Measurements from ENCODE around the gene SERINC2.
"Not testable (repeated sequence)": the region's sequence is repeated elsewhere in the genome, so short reads cannot be mapped to it uniquely, and the experiment has no call there.

SERINC2 gene

GRCh38 chr1:31383967-31384366 is 29.0 kb upstream of the SERINC2 start:
- no peak for DNase-seq (ENCODE audit: low read depth in 2 of 2)

- DNase-seq (ENCODE audit: low read depth in 2 of 2): not testable (repeated sequence)
Measured at GRCh38 chr1:31386576-31387243, 26.3 kb upstream of the SERINC2 start.

GRCh38 chr1:31387612-31388011 is 25.4 kb upstream of the SERINC2 start:
- DNase-seq (ENCODE audit: low read depth in 2 of 2): no peak

GRCh38 chr1:31389616-31390015 is 23.4 kb upstream of the SERINC2 start:
- DNase-seq (ENCODE audit: low read depth in 2 of 2): no peak

- no peak for DNase-seq (ENCODE audit: low read depth in 2 of 2)
Measured at GRCh38 chr1:31390071-31390470, 22.9 kb upstream of the SERINC2 start.

GRCh38 chr1:31393463-31393862 is 19.6 kb upstream of the SERINC2 start:
- no peak for DNase-seq (ENCODE audit: low read depth in 2 of 2)

GRCh38 chr1:31394584-31395193 is 18.3 kb upstream of the SERINC2 start:
- no peak for DNase-seq (ENCODE audit: low read depth in 2 of 2)

- DNase-seq (ENCODE audit: low read depth in 2 of 2): peak; percentile 89 to 91
Measured at GRCh38 chr1:31396633-31397351, 16.2 kb upstream of the SERINC2 start.

GRCh38 chr1:31397360-31398095 is 15.5 kb upstream of the SERINC2 start:
- no peak for DNase-seq (ENCODE audit: low read depth in 2 of 2)

- DNase-seq (ENCODE audit: low read depth in 2 of 2): no peak
Measured at GRCh38 chr1:31398246-31398645, 14.8 kb upstream of the SERINC2 start.

- peak; percentile 35 to 43 for DNase-seq (ENCODE audit: low read depth in 2 of 2)
Measured at GRCh38 chr1:31399976-31400375, 13.0 kb upstream of the SERINC2 start.

- DNase-seq (ENCODE audit: low read depth in 2 of 2): peak; percentile 79 to 80
Measured at GRCh38 chr1:31400393-31400792, 12.6 kb upstream of the SERINC2 start.

- no peak for DNase-seq (ENCODE audit: low read depth in 2 of 2)
Measured at GRCh38 chr1:31401241-31401640, 11.8 kb upstream of the SERINC2 start.

GRCh38 chr1:31405578-31406245 is 7.3 kb upstream of the SERINC2 start:
- DNase-seq (ENCODE audit: low read depth in 2 of 2): no peak

- DNase-seq (ENCODE audit: low read depth in 2 of 2): no peak
Measured at GRCh38 chr1:31407029-31407626, 5.9 kb upstream of the SERINC2 start.

GRCh38 chr1:31408788-31409318 is 4.2 kb upstream of the SERINC2 start:
- DNase-seq (ENCODE audit: low read depth in 2 of 2): no peak

- no peak for DNase-seq (ENCODE audit: low read depth in 2 of 2)
Measured at GRCh38 chr1:31409946-31410858, 2.8 kb upstream of the SERINC2 start.

- no peak for DNase-seq (ENCODE audit: low read depth in 2 of 2)
Measured at GRCh38 chr1:31410871-31411270, 2.1 kb upstream of the SERINC2 start.

- no peak for DNase-seq (ENCODE audit: low read depth in 2 of 2)
Measured at GRCh38 chr1:31412205-31412604, 808 bp upstream of the SERINC2 start.

GRCh38 chr1:31413405-31414001 is 490 bp downstream of the SERINC2 start:
- no peak for DNase-seq (ENCODE audit: low read depth in 2 of 2)

Data from fibroblast of skin of left biceps (primary cell).